GM23338 (cell line): Measurements from ENCODE around the gene FUNDC2. TPM values are rescaled to one million over a fixed set of nuclear protein-coding genes. Genes with fewer than 3 reads are reported as not detected.
"Not testable (repeated sequence)": the region's sequence is repeated elsewhere in the genome, so short reads cannot be mapped to it uniquely, and the experiment has no call there.

ENCODE experiments used
- ATAC-seq: fragments of 200-7000 bp; cut with Tn5 transposase; 3 replicates; pipeline ENCODE4 v1.9.1; 2020
- DNase-seq: peaks from one replicate; pipeline ENCODE4 v3.0.0-alpha.2; 2015; ENCODE audit warnings: low spot score
- H2AFZ ChIP-seq: fragments of 200-600 bp; sonication (generic); 2 replicates; pipeline ENCODE4 v1.8.0; 2016; ENCODE audit warnings: antibody characterized with exemption, mild to moderate bottlenecking, moderate library complexity
- H3F3A ChIP-seq: fragments of 200-600 bp; sonication (generic); replicated peaks from 2 replicates; pipeline ENCODE4 v1.8.0; 2017; ENCODE audit warnings: antibody characterized with exemption, mixed run types, low read depth
- H3K27ac ChIP-seq: fragments of 200-600 bp; sonication (generic); 2 replicates; pipeline ENCODE4 v1.6.1; 2016; ENCODE audit warnings: low read depth
- H3K27me3 ChIP-seq: fragments of 200-600 bp; sonication (generic); 2 replicates; pipeline ENCODE4 v1.8.0; 2016; ENCODE audit warnings: mild to moderate bottlenecking, mixed run types, moderate library complexity; ENCODE audit not compliant: insufficient read depth
- H3K36me3 ChIP-seq: fragments of 200-600 bp; sonication (generic); 2 replicates; pipeline ENCODE4 v1.8.0; 2016; ENCODE audit warnings: mild to moderate bottlenecking; ENCODE audit not compliant: insufficient read depth
- H3K4me1 ChIP-seq: fragments of 200-600 bp; sonication (generic); 2 replicates; pipeline ENCODE4 v1.8.0; 2016; ENCODE audit warnings: mild to moderate bottlenecking, moderate library complexity; ENCODE audit not compliant: insufficient read depth
- H3K4me2 ChIP-seq: fragments of 200-600 bp; sonication (generic); 2 replicates; pipeline ENCODE4 v1.7.1; 2017; ENCODE audit warnings: mixed run types
- H3K4me3 ChIP-seq: fragments of 200-600 bp; sonication (generic); 2 replicates; pipeline ENCODE4 v1.6.1; 2016; ENCODE audit warnings: mixed run types
- H3K79me2 ChIP-seq: fragments of 200-600 bp; sonication (generic); replicated peaks from 2 replicates; pipeline ENCODE4 v1.8.0; 2017; ENCODE audit warnings: mild to moderate bottlenecking; ENCODE audit not compliant: insufficient read depth
- H3K9me2 ChIP-seq: fragments of 200-600 bp; sonication (generic); 2 replicates; pipeline ENCODE4 v1.8.0; 2017; ENCODE audit not compliant: insufficient read depth
- H4K20me1 ChIP-seq: fragments of 200-600 bp; sonication (generic); replicated peaks from 2 replicates; pipeline ENCODE4 v1.8.0; 2017; ENCODE audit warnings: mild to moderate bottlenecking; ENCODE audit not compliant: insufficient read depth
- H3K27ac Mint-ChIP-seq: 2 replicates; pipeline ENCODE4 v1.8.0; 2020; ENCODE audit warnings: inconsistent platforms, mild to moderate bottlenecking, moderate library complexity, mixed read lengths
- H3K27me3 Mint-ChIP-seq: 3 replicates; pipeline ENCODE4 v1.8.0; 2022; ENCODE audit warnings: low read depth, mild to moderate bottlenecking, moderate library complexity, mixed read lengths, inconsistent platforms; ENCODE audit not compliant: insufficient read depth, poor library complexity
- H3K36me3 Mint-ChIP-seq: 3 replicates; pipeline ENCODE4 v1.8.0; 2021; ENCODE audit warnings: low read depth, mild to moderate bottlenecking, inconsistent platforms, moderate library complexity, mixed read lengths
- H3K4me1 Mint-ChIP-seq: 3 replicates; pipeline ENCODE4 v1.8.0; 2020; ENCODE audit warnings: mild to moderate bottlenecking, inconsistent platforms, mixed read lengths
- H3K4me3 Mint-ChIP-seq: 3 replicates; pipeline ENCODE4 v1.8.0; 2021; ENCODE audit warnings: moderate library complexity, mild to moderate bottlenecking, inconsistent platforms, mixed read lengths
- H3K9me3 Mint-ChIP-seq: 3 replicates; pipeline ENCODE4 v1.8.0; 2020; ENCODE audit warnings: moderate library complexity, mild to moderate bottlenecking, inconsistent platforms, mixed read lengths
- ETS1 ChIP-seq: IDR thresholded peaks from 2 replicates; pipeline ENCODE4 v1.6.1; 2016; ENCODE audit warnings: antibody characterized with exemption
- EZH2 ChIP-seq: fragments of 200-600 bp; sonication (generic); IDR thresholded peaks from one replicate; pipeline ENCODE4 v1.8.0; 2017; ENCODE audit warnings: antibody characterized with exemption, mild to moderate bottlenecking, low read depth; ENCODE audit not compliant: unreplicated experiment
- REST ChIP-seq: IDR thresholded peaks from one replicate; pipeline ENCODE4 v1.6.1; 2018; ENCODE audit warnings: antibody characterized with exemption; ENCODE audit not compliant: unreplicated experiment
- polyA plus RNA-seq: library from polyadenylated mRNA; unstranded; fragments of >200 nt; fragmentation: Nextera tagmentation; extraction: Ambion mirVana; gene quantifications from 2 replicates; pipeline ENCODE4 v1.2.1, GENCODE V29; 2016
- total RNA-seq: library from RNA; depleted of rRNA; stranded (reverse); fragments of >200 nt; shearing (Covaris generic); gene quantifications from 2 replicates; pipeline ENCODE4 v1.2.3, GENCODE V29; 2014

The FUNDC2 gene
- total and polyA plus RNA-seq, 2 experiments from 2014 or later: 28.6 to 58.5 TPM

GRCh38 chrX:155006379-155006778, 20.3 kb upstream of the FUNDC2 start:
- H2AFZ ChIP-seq, H3K36me3 ChIP-seq, H3K4me1 ChIP-seq, DNase-seq, ATAC-seq, H3K4me2 ChIP-seq, H3K36me3 Mint-ChIP-seq, H3K9me3 Mint-ChIP-seq, H3K27ac ChIP-seq, H3K27ac Mint-ChIP-seq, H3K4me1 Mint-ChIP-seq, H3K79me2 ChIP-seq, H3K9me2 ChIP-seq, H4K20me1 ChIP-seq, H3F3A ChIP-seq, H3K4me3 Mint-ChIP-seq, H3K27me3 Mint-ChIP-seq, H3K4me3 ChIP-seq, H3K27me3 ChIP-seq: not testable (repeated sequence)

GRCh38 chrX:155006913-155007671, 19.6 kb upstream of the FUNDC2 start:
- not testable (repeated sequence) for ATAC-seq, H2AFZ ChIP-seq, DNase-seq, H3K27ac Mint-ChIP-seq, H3K4me3 Mint-ChIP-seq, H3K27me3 ChIP-seq, H3K36me3 Mint-ChIP-seq, H3K9me2 ChIP-seq, H3K4me3 ChIP-seq, H3K79me2 ChIP-seq, H3K4me1 Mint-ChIP-seq, H3K4me2 ChIP-seq, H3F3A ChIP-seq, H3K36me3 ChIP-seq, H3K9me3 Mint-ChIP-seq, H3K4me1 ChIP-seq, H3K27ac ChIP-seq, H3K27me3 Mint-ChIP-seq, H4K20me1 ChIP-seq

GRCh38 chrX:155008578-155008977, 18.1 kb upstream of the FUNDC2 start:
- not testable (repeated sequence) for H3K9me2 ChIP-seq, H3K36me3 Mint-ChIP-seq, H3K4me3 ChIP-seq, H3K4me3 Mint-ChIP-seq, H3K4me2 ChIP-seq, H3K4me1 Mint-ChIP-seq, H3K4me1 ChIP-seq, H3K27ac Mint-ChIP-seq, H2AFZ ChIP-seq, H3F3A ChIP-seq, H3K79me2 ChIP-seq, H3K27me3 ChIP-seq, H3K9me3 Mint-ChIP-seq, H3K36me3 ChIP-seq, H3K27me3 Mint-ChIP-seq, H3K27ac ChIP-seq, H4K20me1 ChIP-seq, DNase-seq
- peak; percentile 83 for ATAC-seq

- Histone ChIP-seq H3K27me3 (no peaks in the 10 kb centered on the region), H3K79me2 (no peaks in the 10 kb centered on the region), H4K20me1 (no peaks in the 10 kb centered on the region), H3K4me2 (no peak overlapping the region), H3K4me3 (no peak overlapping the region), H3K27ac (no peak overlapping the region), H2AFZ (no peak overlapping the region), H3F3A (no peaks in the 10 kb centered on the region), H3K36me3 (no peaks in the 10 kb centered on the region), H3K9me2 (no peaks in the 10 kb centered on the region), H3K4me1 (no peaks in the 10 kb centered on the region)
- Mint-ChIP-seq H3K27me3 (no peaks in the 10 kb centered on the region), H3K4me3 (no peak overlapping the region), H3K9me3 (no peaks in the 10 kb centered on the region), H3K36me3 (no peaks in the 10 kb centered on the region), H3K27ac (no peak overlapping the region), H3K4me1 (no peaks in the 10 kb centered on the region)
- TF ChIP-seq EZH2: no peak
- TF ChIP-seq REST: no peak
- TF ChIP-seq ETS1: no peak
- no peak for ATAC-seq
- no peak for DNase-seq
Observed at GRCh38 chrX:155009994-155010472, 16.6 kb upstream of the FUNDC2 start.
